Gastrocnemius medialis (tissue), 4 donors: ENCODE data around the gene IDUA. TPM values are rescaled to one million over a fixed set of nuclear protein-coding genes. Genes with fewer than 3 reads are reported as not detected.

Experiments used
- ATAC-seq, 2 donors: fragments of 150-250 bp; one replicate each; pipeline ENCODE4 v1.9.1; 2016
- DNase-seq, 2 donors: peaks; one replicate each; pipeline ENCODE4 v3.0.0-alpha.2; 2019
- H3K27ac ChIP-seq, 4 donors: fragments of 200-600 bp; sonication (generic); 1 replicate in 1 of 4; 2 replicates in 3 of 4; pipeline ENCODE4 v1.5.1; 2016 to 2018; ENCODE audit warnings: mild to moderate bottlenecking in 2 of 4, moderate library complexity in 1 of 4
- H3K27me3 ChIP-seq, 3 donors: fragments of 200-600 bp; sonication (generic) in 2 of 3; 1 replicate in 1 of 3; 2 replicates in 2 of 3; pipeline versions ENCODE4 v1.5.1 to v1.6.0; 2016 to 2019; ENCODE audit warnings: mild to moderate bottlenecking in 1 of 3, moderate library complexity in 1 of 3
- H3K36me3 ChIP-seq, 2 donors: fragments of 200-600 bp; sonication (generic) in 1 of 2; one replicate each; pipeline ENCODE4 v1.5.1; 2017 to 2018
- H3K4me1 ChIP-seq, 2 donors: fragments of 200-600 bp; sonication (generic) in 1 of 2; one replicate each; pipeline ENCODE4 v1.5.1; 2016 to 2017; ENCODE audit warnings: mild to moderate bottlenecking in 2 of 2
- H3K4me3 ChIP-seq, 4 donors: fragments of 200-600 bp; sonication (generic) in 3 of 4; 1 replicate in 1 of 4; 2 replicates in 3 of 4; pipeline ENCODE4 v1.5.1; 2016 to 2019; ENCODE audit warnings: mild to moderate bottlenecking in 2 of 4
- H3K9me3 ChIP-seq, 3 donors: fragments of 200-600 bp; sonication (generic) in 2 of 3; 1 replicate in 1 of 3; 2 replicates in 2 of 3; pipeline ENCODE4 v1.5.1; 2016 to 2019
- POLR2A ChIP-seq, 2 donors: fragments of 450-650 bp; IDR thresholded peaks; one replicate each; pipeline ENCODE4 v1.6.1; 2017; ENCODE audit warnings: antibody characterized with exemption in 2 of 2, mild to moderate bottlenecking in 2 of 2, moderate library complexity in 2 of 2
- in situ Hi-C, 4 donors: fragments of 200-750 bp; cut with MboI; loops; one replicate each; pipeline versions ENCODE4 v1.15.0 to v1.8.0; 2017; ENCODE audit warnings: low sequenced_read_pairs in 4 of 4
- intact Hi-C: fragments of 100-400 bp; cut with DNase I; formaldehyde crosslinking; loops from one replicate; pipeline ENCODE4 v1.15.1; 2023; ENCODE audit warnings: low total_unique reads
- total RNA-seq, 4 donors: library from RNA; depleted of rRNA; stranded (reverse); fragments of >200 nt; gene quantifications; one replicate each; pipeline versions ENCODE4 v1.1.0 to v1.2.3, GENCODE V29; 2016
- TF ChIP-seq, protein P1 (sequence below), 5 experiments: fragments of 450-650 bp in 3 of 5; fragments of 200-600 bp in 2 of 5; sonication (generic) in 2 of 5; IDR thresholded peaks in 4 of 5; conservative IDR thresholded peaks in 1 of 5; 1 replicate in 4 of 5; 2 replicates in 1 of 5; pipeline ENCODE4 v1.5.1; 2016 to 2019; ENCODE audit warnings: antibody characterized with exemption in 5 of 5, mild to moderate bottlenecking in 3 of 5, moderate library complexity in 3 of 5

IDUA gene
- total RNA-seq, 4 donors from 2014 or later, result 0.12 to 10.8 (median 2.4) TPM

DNA sequence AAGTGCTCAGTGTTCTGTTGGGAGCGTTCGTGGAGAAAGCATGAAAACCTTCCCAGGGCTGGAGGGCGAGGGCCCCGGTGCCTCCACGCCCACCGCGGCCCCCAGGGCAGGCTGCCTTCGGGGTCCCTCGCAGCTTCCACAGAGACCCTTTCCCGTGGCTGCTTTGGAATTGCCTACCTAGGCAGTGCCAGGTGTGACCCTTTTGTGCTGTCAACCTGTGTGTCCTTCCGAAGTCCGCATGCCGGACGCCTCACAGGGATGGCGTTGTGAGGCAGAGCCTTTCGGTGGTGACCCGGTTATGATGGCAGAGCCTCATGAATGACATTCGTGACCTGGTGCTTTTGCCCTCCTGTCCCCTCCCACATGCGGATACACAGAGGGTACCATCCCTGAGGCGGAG is 37.2 kb upstream of the IDUA start:
- Histone ChIP-seq H3K4me1 (no peaks in the 10 kb centered on the region), H3K4me3 (no peak overlapping the region), H3K36me3 (no peaks in the 10 kb centered on the region), H3K27me3 (no peaks in the 10 kb centered on the region), H3K27ac (no peak overlapping the region), H3K9me3 (no peaks in the 10 kb centered on the region)
- peak in 1 of 2 donors; percentile 5 for DNase-seq
- in situ Hi-C loops, result no loop called here
- intact Hi-C loops, result no loop called here
- TF ChIP-seq, protein P1, sequence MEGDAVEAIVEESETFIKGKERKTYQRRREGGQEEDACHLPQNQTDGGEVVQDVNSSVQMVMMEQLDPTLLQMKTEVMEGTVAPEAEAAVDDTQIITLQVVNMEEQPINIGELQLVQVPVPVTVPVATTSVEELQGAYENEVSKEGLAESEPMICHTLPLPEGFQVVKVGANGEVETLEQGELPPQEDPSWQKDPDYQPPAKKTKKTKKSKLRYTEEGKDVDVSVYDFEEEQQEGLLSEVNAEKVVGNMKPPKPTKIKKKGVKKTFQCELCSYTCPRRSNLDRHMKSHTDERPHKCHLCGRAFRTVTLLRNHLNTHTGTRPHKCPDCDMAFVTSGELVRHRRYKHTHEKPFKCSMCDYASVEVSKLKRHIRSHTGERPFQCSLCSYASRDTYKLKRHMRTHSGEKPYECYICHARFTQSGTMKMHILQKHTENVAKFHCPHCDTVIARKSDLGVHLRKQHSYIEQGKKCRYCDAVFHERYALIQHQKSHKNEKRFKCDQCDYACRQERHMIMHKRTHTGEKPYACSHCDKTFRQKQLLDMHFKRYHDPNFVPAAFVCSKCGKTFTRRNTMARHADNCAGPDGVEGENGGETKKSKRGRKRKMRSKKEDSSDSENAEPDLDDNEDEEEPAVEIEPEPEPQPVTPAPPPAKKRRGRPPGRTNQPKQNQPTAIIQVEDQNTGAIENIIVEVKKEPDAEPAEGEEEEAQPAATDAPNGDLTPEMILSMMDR (IDR thresholded peaks at IDR 0.05 in 4 of 5, conservative IDR thresholded peaks at IDR 0.05 in 1 of 5), result no peak
- TF ChIP-seq POLR2A (IDR thresholded peaks at IDR 0.05), result no peak
- ATAC-seq, result no peak

DNA sequence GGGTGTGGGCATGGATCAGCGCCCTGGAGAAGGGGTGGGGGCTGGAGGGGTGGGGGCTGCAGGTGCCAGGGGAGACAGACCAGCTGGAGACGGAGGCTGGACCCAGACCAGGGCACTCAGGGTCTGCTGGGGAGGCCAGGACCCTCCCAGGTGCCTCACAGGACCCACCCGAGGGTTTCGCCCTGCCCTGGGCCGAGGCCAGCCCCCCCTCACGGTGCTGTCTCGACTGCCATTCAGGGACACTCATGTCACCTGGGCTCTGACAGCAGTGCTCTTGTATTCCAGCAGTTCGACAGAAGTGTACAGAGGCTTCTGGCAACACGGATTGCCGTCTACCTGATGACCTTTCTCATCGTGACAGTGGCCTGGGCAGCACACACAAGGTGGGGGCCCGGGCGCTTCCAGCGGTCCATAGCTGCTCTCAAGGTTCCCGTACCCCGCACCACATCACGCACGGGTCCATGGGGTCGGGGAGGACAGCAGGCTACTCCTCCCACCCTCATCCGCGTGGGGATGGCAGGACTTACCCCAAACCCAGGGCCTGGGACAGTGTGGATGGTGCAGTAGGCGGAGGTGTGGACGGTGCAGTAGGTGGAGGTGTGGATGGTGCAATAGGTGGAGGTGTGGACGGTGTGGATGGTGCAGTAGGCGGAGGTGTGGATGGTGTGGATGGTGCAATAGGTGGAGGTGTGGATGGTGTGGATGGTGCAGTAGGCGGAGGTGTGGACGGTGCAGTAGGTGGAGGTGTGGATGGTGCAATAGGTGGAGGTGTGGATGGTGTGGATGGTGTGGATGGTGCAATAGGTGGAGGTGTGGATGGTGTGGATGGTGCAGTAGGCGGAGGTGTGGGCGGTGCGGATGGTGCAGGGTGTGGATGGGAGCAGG is 36.5 kb upstream of the IDUA start:
- no peak overlapping the region for H3K27ac ChIP-seq
- peaks cover 0 to under 1% of the 10 kb centered on the region in 2 donors for H3K36me3 ChIP-seq
- no peak for ATAC-seq
- H3K4me1 ChIP-seq, result no peaks in the 10 kb centered on the region
- in situ Hi-C loops, result no loop called here
- peak in 1 of 2 donors; percentile 9 for DNase-seq
- H3K27me3 ChIP-seq, result no peaks in the 10 kb centered on the region
- TF ChIP-seq, protein P1 (IDR thresholded peaks at IDR 0.05 in 4 of 5, conservative IDR thresholded peaks at IDR 0.05 in 1 of 5), result no peak
- no peak for TF ChIP-seq POLR2A (IDR thresholded peaks at IDR 0.05)
- intact Hi-C loops, result no loop called here
- no peaks in the 10 kb centered on the region for H3K9me3 ChIP-seq
- H3K4me3 ChIP-seq, result no peak overlapping the region

DNA sequence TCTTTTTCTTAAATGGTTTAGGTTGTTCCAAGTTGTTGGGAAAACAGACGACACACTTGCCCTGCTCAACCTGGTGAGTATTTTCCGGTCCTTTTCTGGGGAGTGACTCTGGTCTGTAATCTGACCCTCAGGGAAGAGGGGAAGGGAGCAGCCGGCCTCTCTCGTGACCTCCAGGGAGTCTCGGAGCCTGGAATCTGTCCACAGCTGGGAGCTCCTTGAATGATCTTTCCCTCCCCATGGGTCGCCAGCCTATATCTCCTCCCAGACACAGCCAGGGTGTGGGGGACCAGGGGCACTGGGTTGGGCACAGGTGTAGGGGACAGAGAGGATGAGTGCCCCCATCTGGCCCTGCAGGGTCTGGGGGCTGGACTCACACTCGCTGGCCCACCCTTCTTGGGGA is 35.7 kb upstream of the IDUA start:
- Histone ChIP-seq H3K36me3 (peaks cover 0 to 9% of the 10 kb centered on the region in 2 donors), H3K4me1 (no peaks in the 10 kb centered on the region), H3K4me3 (no peak overlapping the region), H3K9me3 (no peaks in the 10 kb centered on the region), H3K27me3 (no peaks in the 10 kb centered on the region), H3K27ac (no peak overlapping the region)
- intact Hi-C loops (no loop called here), in situ Hi-C loops (no loop called here)
- ATAC-seq (peak in 1 of 2 donors; percentile 24), DNase-seq (peak in 1 of 2 donors; percentile 22)
- TF ChIP-seq, protein P1 (IDR thresholded peaks at IDR 0.05 in 4 of 5, conservative IDR thresholded peaks at IDR 0.05 in 1 of 5), result no peak
- TF ChIP-seq POLR2A (IDR thresholded peaks at IDR 0.05), result no peak

DNA sequence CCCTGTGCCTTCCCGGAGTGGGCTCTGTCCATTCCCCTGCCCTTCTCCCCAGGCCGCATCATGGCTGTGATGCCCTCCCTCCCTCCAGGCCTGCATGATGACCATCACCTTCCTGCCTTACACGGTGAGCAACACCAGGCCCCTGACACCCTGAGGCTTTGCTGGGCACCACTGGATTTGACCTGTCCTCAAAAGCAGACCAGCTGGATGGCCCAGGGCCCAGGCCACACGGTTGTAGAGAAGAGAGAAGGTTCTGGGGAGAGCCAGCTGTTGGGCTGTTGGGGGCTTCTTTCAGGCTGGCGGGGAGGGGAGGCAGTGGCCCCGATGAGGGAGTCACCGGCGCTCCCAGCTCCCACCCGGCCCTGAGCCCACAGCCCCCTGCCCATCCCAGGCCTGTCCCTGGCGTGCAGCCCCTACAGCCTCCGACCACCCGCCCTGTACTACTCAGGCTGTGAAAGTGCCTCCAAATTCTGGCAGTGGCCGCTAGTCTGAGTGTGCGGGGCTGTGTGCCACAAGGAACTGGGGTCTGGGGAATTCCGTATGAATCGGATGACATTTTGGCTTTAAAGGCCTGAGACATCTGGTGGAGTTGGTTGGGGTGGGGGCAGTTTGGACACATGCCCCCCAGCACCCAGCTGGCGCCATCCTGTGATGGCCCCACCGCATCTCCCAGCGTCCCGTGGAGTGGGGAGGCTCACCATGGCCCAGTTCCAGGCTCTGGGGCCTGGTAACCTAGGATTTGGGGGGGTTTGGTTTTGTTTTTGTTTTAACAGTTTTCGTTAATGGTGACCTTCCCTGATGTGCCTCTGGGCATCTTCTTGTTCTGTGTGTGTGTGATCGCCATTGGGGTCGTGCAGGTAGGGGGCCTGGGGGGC is 35.0 kb upstream of the IDUA start:
- in situ Hi-C loops, result no loop called here
- H3K36me3 ChIP-seq, result peaks cover 0 to 9% of the 10 kb centered on the region in 2 donors
- H3K27ac ChIP-seq, result no peak overlapping the region

More for the DNA sequence above, 35.0 kb upstream of the IDUA start:
- no peaks in the 10 kb centered on the region for H3K9me3 ChIP-seq
- DNase-seq (peak in 1 of 2 donors; percentile 4), ATAC-seq (no peak)
- H3K27me3 ChIP-seq, result no peaks in the 10 kb centered on the region
- H3K4me1 ChIP-seq, result no peaks in the 10 kb centered on the region
- no peak for TF ChIP-seq POLR2A (IDR thresholded peaks at IDR 0.05)
- TF ChIP-seq, protein P1 (IDR thresholded peaks at IDR 0.05 in 4 of 5, conservative IDR thresholded peaks at IDR 0.05 in 1 of 5), result no peak
- intact Hi-C loops, result no loop called here
- no peak overlapping the region for H3K4me3 ChIP-seq
